ENCODE measurements around the gene FHDC1. TPM values are rescaled to one million over a fixed set of nuclear protein-coding genes. Genes with fewer than 3 reads are reported as not detected.

Gene FHDC1
- total and polyA plus RNA-seq, 2 donors = 1.6 to 7.1 TPM

GRCh38 chr4:152971053-152971452, 34.9 kb downstream of the FHDC1 start:
- no peak overlapping the region for H3K4me3 ChIP-seq (ENCODE audit: low read depth, low read length)
- H3K27ac ChIP-seq (ENCODE audit: low read depth) = no peak overlapping the region
- 96% methylated on average over 3 of the region's 3 CpGs for WGBS
- no peaks in the 10 kb centered on the region for H3K4me1 ChIP-seq (ENCODE audit: insufficient read depth)
- H3K36me3 ChIP-seq (ENCODE audit: insufficient read depth) = no peaks in the 10 kb centered on the region
- DNase-seq (ENCODE audit: extremely low spot score) = no peak

DNA sequence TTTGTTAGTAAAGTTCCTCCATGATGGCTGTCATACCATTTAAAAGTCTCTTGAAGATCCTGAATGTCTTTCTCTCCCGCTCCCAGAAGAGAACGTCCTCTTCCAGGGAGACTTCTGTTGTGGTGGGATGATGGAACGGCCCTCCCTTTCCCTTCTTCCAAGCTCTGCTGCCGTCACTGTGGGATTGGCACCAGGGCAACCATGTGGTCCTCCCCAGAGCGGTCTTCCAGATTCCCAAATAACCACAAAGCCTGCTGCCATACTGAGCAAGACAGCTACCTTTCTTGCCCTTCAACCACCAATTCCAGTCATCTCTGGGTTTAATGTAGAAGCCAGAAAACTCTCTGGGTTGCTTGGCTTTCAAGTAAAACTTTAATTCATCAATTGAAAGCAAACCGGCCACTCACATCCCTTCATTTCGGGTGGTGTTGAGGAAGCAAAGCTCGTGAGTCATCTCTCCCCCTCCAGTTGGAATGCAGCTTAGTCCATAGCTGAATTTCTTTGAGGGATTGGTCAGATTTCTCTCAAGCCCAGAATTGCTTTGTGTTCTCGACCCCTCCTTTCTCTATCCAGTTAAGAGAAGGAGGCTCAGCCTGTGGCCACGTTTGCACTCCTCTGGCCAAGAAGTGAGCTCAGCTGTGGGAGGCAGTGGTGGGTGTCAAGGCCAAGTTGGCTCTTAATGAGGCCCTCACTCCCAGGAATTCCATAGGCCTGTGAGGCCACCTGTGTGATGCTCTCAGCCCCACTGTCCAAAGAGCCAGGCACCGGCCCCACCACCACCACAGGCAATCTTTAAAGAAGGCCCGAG, 36.9 kb downstream of the FHDC1 start:
- no peaks in the 10 kb centered on the region for H3K36me3 ChIP-seq (ENCODE audit: insufficient read depth)
- DNase-seq (ENCODE audit: extremely low spot score) = peak; percentile 50
- H3K4me3 ChIP-seq (ENCODE audit: low read depth, low read length) = no peak overlapping the region
- H3K4me1 ChIP-seq (ENCODE audit: insufficient read depth) = no peaks in the 10 kb centered on the region
- no peak overlapping the region for H3K27ac ChIP-seq (ENCODE audit: low read depth)
- WGBS = 66% methylated on average over 12 of the region's 12 CpGs

- Histone ChIP-seq H3K27ac (ENCODE audit: low read depth) (no peak overlapping the region), H3K4me1 (ENCODE audit: insufficient read depth) (no peaks in the 10 kb centered on the region), H3K4me3 (ENCODE audit: low read depth, low read length) (no peak overlapping the region), H3K36me3 (ENCODE audit: insufficient read depth) (no peaks in the 10 kb centered on the region)
- 80% methylated on average over 9 of the region's 9 CpGs for WGBS
- DNase-seq (ENCODE audit: extremely low spot score) = no peak
Observed at GRCh38 chr4:152973629-152974467, 37.7 kb downstream of the FHDC1 start.

DNA sequence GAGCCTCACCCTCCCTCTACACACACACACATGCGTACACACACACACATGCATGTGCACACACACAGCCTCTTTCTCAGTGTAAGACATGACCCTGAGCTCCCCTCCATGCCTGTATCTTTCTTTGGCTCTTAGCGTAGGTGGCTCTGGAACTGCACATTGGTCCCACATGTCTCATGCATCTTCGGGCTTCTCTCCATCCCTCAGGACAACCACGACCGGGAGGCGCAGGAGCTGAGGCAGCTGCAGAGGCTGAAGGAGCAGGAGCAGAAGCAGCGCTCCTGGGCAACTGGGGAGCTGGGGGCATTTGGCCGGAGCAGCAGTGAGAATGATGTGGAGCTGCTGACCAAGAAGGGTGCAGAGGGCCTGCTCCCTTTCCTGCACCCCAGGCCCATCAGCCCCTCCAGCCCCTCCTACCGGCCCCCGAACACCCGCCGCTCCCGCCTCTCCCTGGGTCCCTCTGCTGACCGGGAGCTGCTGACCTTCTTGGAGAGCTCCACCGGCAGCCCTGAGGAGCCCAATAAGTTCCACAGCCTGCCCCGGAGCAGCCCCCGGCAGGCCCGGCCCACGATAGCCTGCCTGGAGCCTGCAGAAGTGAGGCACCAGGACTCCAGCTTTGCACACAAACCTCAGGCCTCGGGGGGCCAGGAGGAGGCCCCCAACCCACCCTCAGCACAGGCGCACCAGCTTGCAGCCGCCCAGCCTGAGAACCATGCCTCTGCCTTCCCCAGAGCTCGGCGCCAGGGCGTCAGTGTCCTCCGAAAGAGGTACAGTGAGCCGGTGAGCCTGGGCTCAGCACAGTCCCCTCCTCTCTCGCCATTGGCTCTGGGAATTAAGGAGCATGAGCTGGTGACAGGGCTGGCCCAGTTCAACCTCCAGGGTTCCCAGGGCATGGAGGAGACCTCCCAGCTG, 38.6 kb downstream of the FHDC1 start:
- no peaks in the 10 kb centered on the region for H3K4me1 ChIP-seq (ENCODE audit: insufficient read depth)
- no peak for DNase-seq (ENCODE audit: extremely low spot score)
- no peak overlapping the region for H3K27ac ChIP-seq (ENCODE audit: low read depth)
- 90% methylated on average over 28 of the region's 28 CpGs for WGBS
- H3K36me3 ChIP-seq (ENCODE audit: insufficient read depth) = no peaks in the 10 kb centered on the region
- H3K4me3 ChIP-seq (ENCODE audit: low read depth, low read length) = no peak overlapping the region

GRCh38 chr4:152975380-152976211, 39.5 kb downstream of the FHDC1 start:
- WGBS = 94% methylated on average over 38 of the region's 38 CpGs
- no peak for DNase-seq (ENCODE audit: extremely low spot score)
- Histone ChIP-seq H3K27ac (ENCODE audit: low read depth) (no peak overlapping the region), H3K36me3 (ENCODE audit: insufficient read depth) (no peaks in the 10 kb centered on the region), H3K4me1 (ENCODE audit: insufficient read depth) (no peaks in the 10 kb centered on the region), H3K4me3 (ENCODE audit: low read depth, low read length) (no peak overlapping the region)

DNA sequence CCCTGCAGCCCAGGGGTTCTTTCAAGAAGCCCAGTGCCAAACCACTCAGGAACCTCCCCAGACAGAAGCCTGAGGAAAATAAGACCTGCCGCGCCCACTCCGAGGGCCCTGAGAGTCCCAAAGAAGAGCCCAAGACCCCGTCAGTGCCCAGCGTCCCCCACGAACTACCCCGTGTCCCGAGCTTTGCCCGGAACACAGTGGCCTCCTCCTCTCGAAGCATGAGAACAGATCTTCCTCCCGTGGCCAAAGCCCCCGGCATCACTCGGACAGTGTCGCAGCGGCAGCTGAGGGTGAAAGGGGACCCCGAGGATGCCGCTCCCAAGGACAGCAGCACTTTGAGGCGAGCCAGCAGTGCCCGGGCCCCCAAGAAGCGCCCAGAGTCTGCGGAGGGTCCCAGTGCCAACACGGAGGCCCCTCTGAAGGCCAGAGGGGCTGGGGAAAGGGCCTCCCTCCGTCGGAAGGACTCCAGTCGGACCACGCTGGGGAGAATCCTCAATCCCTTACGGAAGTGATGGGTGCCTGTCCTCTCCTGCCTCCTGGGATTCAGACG, 40.2 kb downstream of the FHDC1 start:
- Histone ChIP-seq H3K4me3 (ENCODE audit: low read depth, low read length) (no peak overlapping the region), H3K27ac (ENCODE audit: low read depth) (no peak overlapping the region), H3K36me3 (ENCODE audit: insufficient read depth) (no peaks in the 10 kb centered on the region), H3K4me1 (ENCODE audit: insufficient read depth) (no peaks in the 10 kb centered on the region)
- WGBS = 90% methylated on average over 28 of the region's 28 CpGs
- no peak for DNase-seq (ENCODE audit: extremely low spot score)

GRCh38 chr4:152979731-152980330, 43.7 kb downstream of the FHDC1 start:
- H3K4me1 ChIP-seq (ENCODE audit: insufficient read depth) = no peaks in the 10 kb centered on the region
- no peak for DNase-seq (ENCODE audit: extremely low spot score)
- 78% methylated on average over 10 of the region's 10 CpGs for WGBS
- no peak overlapping the region for H3K4me3 ChIP-seq (ENCODE audit: low read depth, low read length)
- no peaks in the 10 kb centered on the region for H3K36me3 ChIP-seq (ENCODE audit: insufficient read depth)
- no peak overlapping the region for H3K27ac ChIP-seq (ENCODE audit: low read depth)

GRCh38 chr4:152981278-152981677, 45.2 kb downstream of the FHDC1 start:
- WGBS = 67% methylated on average over 5 of the region's 5 CpGs
- no peaks in the 10 kb centered on the region for H3K4me1 ChIP-seq (ENCODE audit: insufficient read depth)
- H3K27ac ChIP-seq (ENCODE audit: low read depth) = no peak overlapping the region
- DNase-seq (ENCODE audit: extremely low spot score) = no peak
- H3K4me3 ChIP-seq (ENCODE audit: low read depth, low read length) = no peak overlapping the region
- H3K36me3 ChIP-seq (ENCODE audit: insufficient read depth) = no peaks in the 10 kb centered on the region

DNA sequence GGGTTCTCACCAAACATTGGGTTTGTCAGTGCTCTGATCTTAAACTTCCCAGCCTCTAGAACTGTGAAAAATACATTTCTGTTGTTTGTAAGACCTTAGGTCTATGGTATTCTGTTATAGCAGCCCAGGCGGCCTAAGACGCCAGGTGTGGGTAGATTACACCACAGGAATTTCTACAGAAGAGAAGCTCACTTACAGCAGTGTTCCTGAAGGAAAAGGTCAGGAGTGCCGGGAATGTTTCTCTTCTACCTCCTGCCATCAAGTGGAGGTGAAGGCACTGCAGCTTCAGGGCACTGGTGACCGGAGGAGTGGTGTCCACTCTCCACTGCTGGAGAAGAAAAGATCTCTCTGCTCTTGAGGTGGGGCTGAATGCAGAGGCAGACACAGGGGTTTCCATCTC, 45.7 kb downstream of the FHDC1 start:
- WGBS = 91% methylated on average over 4 of the region's 4 CpGs
- Histone ChIP-seq H3K36me3 (ENCODE audit: insufficient read depth) (no peaks in the 10 kb centered on the region), H3K4me3 (ENCODE audit: low read depth, low read length) (no peak overlapping the region), H3K27ac (ENCODE audit: low read depth) (no peak overlapping the region), H3K4me1 (ENCODE audit: insufficient read depth) (no peaks in the 10 kb centered on the region)
- DNase-seq (ENCODE audit: extremely low spot score) = no peak

DNA sequence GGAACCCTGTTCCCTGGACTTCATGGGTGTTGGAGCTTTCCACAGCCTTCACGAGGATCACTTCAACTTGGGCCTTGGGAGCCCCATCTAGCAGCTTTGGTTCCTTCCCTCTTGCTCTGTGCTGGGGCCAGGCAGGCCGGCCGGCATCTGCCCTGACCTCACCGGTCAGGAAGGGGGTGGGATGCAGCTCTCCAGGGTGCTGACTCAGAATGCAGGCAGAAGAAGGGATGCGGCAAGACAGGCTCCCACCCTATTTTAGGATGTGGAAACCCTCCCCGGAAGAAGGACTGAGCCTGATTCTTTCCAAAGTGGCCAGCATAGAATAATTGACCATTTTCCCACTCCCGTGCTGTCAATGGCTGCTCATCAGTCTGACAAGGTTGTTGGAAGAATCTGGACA, 47.1 kb downstream of the FHDC1 start:
- no peak overlapping the region for H3K27ac ChIP-seq (ENCODE audit: low read depth)
- no peaks in the 10 kb centered on the region for H3K4me1 ChIP-seq (ENCODE audit: insufficient read depth)
- no peak overlapping the region for H3K4me3 ChIP-seq (ENCODE audit: low read depth, low read length)
- DNase-seq (ENCODE audit: extremely low spot score) = no peak
- WGBS = 37% methylated on average over 7 of the region's 7 CpGs
- H3K36me3 ChIP-seq (ENCODE audit: insufficient read depth) = no peaks in the 10 kb centered on the region

DNA sequence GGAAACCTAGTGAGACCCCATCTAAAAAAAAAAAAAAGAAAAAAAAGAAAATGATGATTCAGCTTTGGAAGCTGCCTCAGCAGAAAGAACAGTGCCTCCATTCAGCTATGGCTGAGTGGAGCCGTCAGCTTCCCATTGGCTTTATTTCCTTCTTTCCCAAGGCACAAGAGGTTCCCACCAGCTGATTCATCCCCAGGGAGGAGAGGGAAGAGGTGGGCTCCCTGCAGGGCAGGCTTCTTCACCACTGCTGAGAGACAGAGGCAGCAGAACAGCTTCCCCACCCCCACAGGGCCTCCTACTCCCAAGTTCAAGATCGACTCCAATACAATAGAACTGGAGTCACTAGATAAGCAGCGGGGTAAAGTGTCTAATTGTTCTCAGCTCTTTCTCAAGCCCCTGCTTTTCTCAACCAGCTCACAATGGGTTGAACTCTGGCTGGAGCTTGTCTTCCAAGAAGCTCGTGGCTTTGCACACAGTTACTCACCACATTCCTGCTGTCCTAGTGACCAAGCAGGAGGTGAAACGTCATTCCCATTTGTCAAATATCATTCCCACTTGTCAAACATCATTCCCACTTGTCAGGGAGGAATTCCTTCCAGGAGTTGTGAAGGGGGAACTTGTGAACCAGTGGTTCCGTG, 47.8 kb downstream of the FHDC1 start:
- H3K4me1 ChIP-seq (ENCODE audit: insufficient read depth) = no peaks in the 10 kb centered on the region
- H3K4me3 ChIP-seq (ENCODE audit: low read depth, low read length) = no peak overlapping the region
- no peak for DNase-seq (ENCODE audit: extremely low spot score)
- H3K27ac ChIP-seq (ENCODE audit: low read depth) = no peak overlapping the region
- WGBS = 71% methylated on average over 6 of the region's 6 CpGs
- no peaks in the 10 kb centered on the region for H3K36me3 ChIP-seq (ENCODE audit: insufficient read depth)
